Measurements from ENCODE around the gene NMNAT2.

The NMNAT2 gene

GRCh38 chr1:183231545-183231944 is 186.6 kb downstream of the NMNAT2 start:
- Histone ChIP-seq H2BK15ac (replicated peaks; ENCODE audit: low read depth) (no peak overlapping the region), H2AK5ac (ENCODE audit: low read length) (no peak overlapping the region), H2BK120ac (ENCODE audit: low read depth, low read length) (no peak overlapping the region), H3K27ac (ENCODE audit: low read depth, low read length) (no peak overlapping the region), H3K79me1 (ENCODE audit: low read length) (no peaks in the 10 kb centered on the region), H3K18ac (ENCODE audit: low read length) (no peak overlapping the region), H4K5ac (ENCODE audit: low read length) (no peak overlapping the region), H3K4me1 (ENCODE audit: control insufficient read depth, low read depth, low read length) (peaks cover 17% of the 10 kb centered on the region), H2BK5ac (ENCODE audit: low read length) (no peak overlapping the region), H4K8ac (ENCODE audit: low read depth, low read length) (no peak overlapping the region), H3K56ac (ENCODE audit: low read length) (no peak overlapping the region), H3K9ac (ENCODE audit: low read length) (no peak overlapping the region), H3K36me3 (ENCODE audit: control insufficient read depth, insufficient read depth, low read length) (no peaks in the 10 kb centered on the region), H3K23ac (ENCODE audit: low read length) (no peak overlapping the region), H3K79me2 (ENCODE audit: control insufficient read depth, insufficient read depth, low read length) (no peaks in the 10 kb centered on the region), H3K27me3 (ENCODE audit: insufficient read depth, low read length, poor library complexity) (no peaks in the 10 kb centered on the region), H3K4me3 (ENCODE audit: low read length) (no peak overlapping the region), H3K4ac (ENCODE audit: low read depth, low read length) (no peak overlapping the region), H3K4me2 (ENCODE audit: low read length) (no peak overlapping the region)
- no CpG with 5 or more reads among the region's 1 CpG for WGBS (ENCODE audit: extremely low coverage, insufficient coverage, low lambda C conversion rate)
- no peak for DNase-seq

GRCh38 chr1:183230413-183230812 is 187.8 kb downstream of the NMNAT2 start:
- no peaks in the 10 kb centered on the region for H3K27me3 ChIP-seq (ENCODE audit: insufficient read depth, low read length, poor library complexity)
- no peak overlapping the region for H3K27ac ChIP-seq (ENCODE audit: low read depth, low read length)
- H2BK120ac ChIP-seq (ENCODE audit: low read depth, low read length) = no peak overlapping the region
- no peak for DNase-seq
- H3K4ac ChIP-seq (ENCODE audit: low read depth, low read length) = no peak overlapping the region
- H2AK5ac ChIP-seq (ENCODE audit: low read length) = no peak overlapping the region
- H3K79me1 ChIP-seq (ENCODE audit: low read length) = no peaks in the 10 kb centered on the region
- no peak overlapping the region for H4K8ac ChIP-seq (ENCODE audit: low read depth, low read length)
- H3K56ac ChIP-seq (ENCODE audit: low read length) = no peak overlapping the region
- WGBS (ENCODE audit: extremely low coverage, insufficient coverage, low lambda C conversion rate) = no CpG with 5 or more reads among the region's 2 CpGs
- no peak overlapping the region for H3K9ac ChIP-seq (ENCODE audit: low read length)
- H3K4me2 ChIP-seq (ENCODE audit: low read length) = no peak overlapping the region
- no peak overlapping the region for H3K18ac ChIP-seq (ENCODE audit: low read length)
- H3K79me2 ChIP-seq (ENCODE audit: control insufficient read depth, insufficient read depth, low read length) = no peaks in the 10 kb centered on the region
- H2BK15ac ChIP-seq (replicated peaks; ENCODE audit: low read depth) = no peak overlapping the region
- no peak overlapping the region for H4K5ac ChIP-seq (ENCODE audit: low read length)
- H2BK5ac ChIP-seq (ENCODE audit: low read length) = no peak overlapping the region
- peaks cover 14% of the 10 kb centered on the region for H3K4me1 ChIP-seq (ENCODE audit: control insufficient read depth, low read depth, low read length)
- no peak overlapping the region for H3K4me3 ChIP-seq (ENCODE audit: low read length)
- no peak overlapping the region for H3K23ac ChIP-seq (ENCODE audit: low read length)
- H3K36me3 ChIP-seq (ENCODE audit: control insufficient read depth, insufficient read depth, low read length) = no peaks in the 10 kb centered on the region

- Histone ChIP-seq H3K4me3 (ENCODE audit: low read length) (no peak overlapping the region), H3K36me3 (ENCODE audit: control insufficient read depth, insufficient read depth, low read length) (no peaks in the 10 kb centered on the region), H3K4ac (ENCODE audit: low read depth, low read length) (no peak overlapping the region), H3K18ac (ENCODE audit: low read length) (no peak overlapping the region), H3K4me2 (ENCODE audit: low read length) (no peak overlapping the region), H4K8ac (ENCODE audit: low read depth, low read length) (no peak overlapping the region), H2BK15ac (replicated peaks; ENCODE audit: low read depth) (no peak overlapping the region), H3K27ac (ENCODE audit: low read depth, low read length) (no peak overlapping the region), H3K23ac (ENCODE audit: low read length) (no peak overlapping the region), H3K27me3 (ENCODE audit: insufficient read depth, low read length, poor library complexity) (no peaks in the 10 kb centered on the region), H2AK5ac (ENCODE audit: low read length) (no peak overlapping the region), H3K56ac (ENCODE audit: low read length) (no peak overlapping the region), H3K4me1 (ENCODE audit: control insufficient read depth, low read depth, low read length) (peaks cover 7% of the 10 kb centered on the region), H3K9ac (ENCODE audit: low read length) (no peak overlapping the region), H3K79me1 (ENCODE audit: low read length) (no peaks in the 10 kb centered on the region), H3K79me2 (ENCODE audit: control insufficient read depth, insufficient read depth, low read length) (no peaks in the 10 kb centered on the region), H4K5ac (ENCODE audit: low read length) (no peak overlapping the region), H2BK5ac (ENCODE audit: low read length) (no peak overlapping the region), H2BK120ac (ENCODE audit: low read depth, low read length) (no peak overlapping the region)
- no peak for DNase-seq
- no CpG with 5 or more reads among the region's 13 CpGs for WGBS (ENCODE audit: extremely low coverage, insufficient coverage, low lambda C conversion rate)
Observed at GRCh38 chr1:183228347-183229220, 189.6 kb downstream of the NMNAT2 start.

GRCh38 chr1:183227422-183228346 is 190.5 kb downstream of the NMNAT2 start:
- no peak overlapping the region for H2BK15ac ChIP-seq (replicated peaks; ENCODE audit: low read depth)
- no peak overlapping the region for H3K18ac ChIP-seq (ENCODE audit: low read length)
- no peak overlapping the region for H3K9ac ChIP-seq (ENCODE audit: low read length)
- H2BK120ac ChIP-seq (ENCODE audit: low read depth, low read length) = no peak overlapping the region
- DNase-seq = peak; percentile 74
- no peak overlapping the region for H3K27ac ChIP-seq (ENCODE audit: low read depth, low read length)
- no peaks in the 10 kb centered on the region for H3K27me3 ChIP-seq (ENCODE audit: insufficient read depth, low read length, poor library complexity)
- H3K4me3 ChIP-seq (ENCODE audit: low read length) = no peak overlapping the region
- no peak overlapping the region for H3K4me2 ChIP-seq (ENCODE audit: low read length)
- H3K4ac ChIP-seq (ENCODE audit: low read depth, low read length) = no peak overlapping the region
- H3K4me1 ChIP-seq (ENCODE audit: control insufficient read depth, low read depth, low read length) = peaks cover 7% of the 10 kb centered on the region
- H4K8ac ChIP-seq (ENCODE audit: low read depth, low read length) = no peak overlapping the region
- H2AK5ac ChIP-seq (ENCODE audit: low read length) = no peak overlapping the region
- H4K5ac ChIP-seq (ENCODE audit: low read length) = no peak overlapping the region
- no peak overlapping the region for H3K56ac ChIP-seq (ENCODE audit: low read length)
- H3K79me1 ChIP-seq (ENCODE audit: low read length) = no peaks in the 10 kb centered on the region
- no peaks in the 10 kb centered on the region for H3K36me3 ChIP-seq (ENCODE audit: control insufficient read depth, insufficient read depth, low read length)
- peak overlapping the region; percentile 49 for H3K23ac ChIP-seq (ENCODE audit: low read length)
- WGBS (ENCODE audit: extremely low coverage, insufficient coverage, low lambda C conversion rate) = no CpG with 5 or more reads among the region's 16 CpGs
- no peaks in the 10 kb centered on the region for H3K79me2 ChIP-seq (ENCODE audit: control insufficient read depth, insufficient read depth, low read length)
- H2BK5ac ChIP-seq (ENCODE audit: low read length) = no peak overlapping the region

- H3K4me3 ChIP-seq (ENCODE audit: low read length) = no peak overlapping the region
Observed at GRCh38 chr1:183226963-183227362, 191.2 kb downstream of the NMNAT2 start.

More at GRCh38 chr1:183226963-183227362, 191.2 kb downstream of the NMNAT2 start:
- H3K23ac ChIP-seq (ENCODE audit: low read length) = no peak overlapping the region
- no peaks in the 10 kb centered on the region for H3K27me3 ChIP-seq (ENCODE audit: insufficient read depth, low read length, poor library complexity)
- WGBS (ENCODE audit: extremely low coverage, insufficient coverage, low lambda C conversion rate) = no CpG with 5 or more reads among the region's 4 CpGs
- H2BK5ac ChIP-seq (ENCODE audit: low read length) = no peak overlapping the region
- no peak overlapping the region for H2BK120ac ChIP-seq (ENCODE audit: low read depth, low read length)
- H3K56ac ChIP-seq (ENCODE audit: low read length) = no peak overlapping the region
- no peak overlapping the region for H4K8ac ChIP-seq (ENCODE audit: low read depth, low read length)
- no peak overlapping the region for H3K4me2 ChIP-seq (ENCODE audit: low read length)
- H3K4me1 ChIP-seq (ENCODE audit: control insufficient read depth, low read depth, low read length) = peaks cover 7% of the 10 kb centered on the region
- H2BK15ac ChIP-seq (replicated peaks; ENCODE audit: low read depth) = no peak overlapping the region
- no peak overlapping the region for H4K5ac ChIP-seq (ENCODE audit: low read length)
- no peak overlapping the region for H2AK5ac ChIP-seq (ENCODE audit: low read length)
- no peak overlapping the region for H3K9ac ChIP-seq (ENCODE audit: low read length)
- H3K79me2 ChIP-seq (ENCODE audit: control insufficient read depth, insufficient read depth, low read length) = no peaks in the 10 kb centered on the region
- no peak overlapping the region for H3K27ac ChIP-seq (ENCODE audit: low read depth, low read length)
- no peak overlapping the region for H3K4ac ChIP-seq (ENCODE audit: low read depth, low read length)
- no peaks in the 10 kb centered on the region for H3K79me1 ChIP-seq (ENCODE audit: low read length)
- H3K18ac ChIP-seq (ENCODE audit: low read length) = no peak overlapping the region
- peak; percentile 57 for DNase-seq
- no peaks in the 10 kb centered on the region for H3K36me3 ChIP-seq (ENCODE audit: control insufficient read depth, insufficient read depth, low read length)

Measured in mesendoderm (in vitro differentiated cells).